Activated CD8-positive, alpha-beta memory T cell treated with anti-CD3 and anti-CD28 coated beads for 1 hour (primary cell): ENCODE results near the gene NOS1AP.

ENCODE experiments used
- DNase-seq, 2 donors: peaks; one replicate each; pipeline ENCODE4 v3.0.0-alpha.2; 2020; ENCODE audit warnings: low read depth in 1 of 2; ENCODE audit errors: extremely low read depth in 1 of 2

The NOS1AP gene

GRCh38 chr1:162360237-162360873 is 290.9 kb downstream of the NOS1AP start:
- DNase-seq: no peak

- DNase-seq: no peak
These were observed 291.4 kb downstream of the NOS1AP start for GRCh38 chr1:162360874-162361260.

DNA sequence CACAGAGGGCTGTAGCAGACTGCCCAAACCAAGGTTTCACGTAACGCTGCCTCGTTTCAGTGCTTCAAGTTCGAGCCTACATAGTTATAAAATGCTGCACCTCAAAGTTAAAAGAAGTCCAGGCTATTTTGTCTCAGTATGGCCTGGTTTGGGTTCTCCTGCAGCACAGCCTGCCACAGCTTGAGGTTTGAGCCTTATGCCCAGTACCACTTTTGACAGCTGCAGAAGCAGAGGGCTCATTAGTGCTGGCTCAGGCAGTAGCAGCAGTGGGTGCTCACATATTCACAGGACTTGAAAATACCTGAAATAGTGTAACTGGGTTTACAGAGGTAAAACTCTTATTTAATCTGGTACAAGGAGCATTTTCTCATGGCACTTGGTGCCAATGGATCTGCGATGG is 291.9 kb downstream of the NOS1AP start:
- DNase-seq: no peak

GRCh38 chr1:162363823-162364222 is 294.3 kb downstream of the NOS1AP start:
- DNase-seq: no peak

DNA sequence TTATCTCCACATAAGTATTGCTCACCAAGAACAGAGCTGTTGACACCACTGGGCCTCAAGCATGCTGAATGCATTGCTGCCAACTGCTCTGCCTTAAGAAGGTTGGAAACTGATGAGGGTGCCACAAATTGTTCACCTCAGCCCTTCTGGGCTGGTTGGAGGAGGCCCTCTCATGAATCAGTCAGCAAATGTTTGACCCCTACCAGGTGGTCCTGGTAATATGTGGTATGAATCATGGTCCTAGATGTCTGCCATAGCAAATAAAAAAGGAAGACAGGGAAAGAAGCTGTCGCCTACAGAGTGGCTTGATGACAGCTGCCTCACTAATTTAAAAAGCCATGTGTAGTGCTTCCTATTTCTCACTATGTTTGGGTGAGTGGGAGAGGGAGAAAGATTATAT is 295.0 kb downstream of the NOS1AP start:
- DNase-seq: no peak

- no peak for DNase-seq
These were observed 296.0 kb downstream of the NOS1AP start for GRCh38 chr1:162365284-162366020.

DNA sequence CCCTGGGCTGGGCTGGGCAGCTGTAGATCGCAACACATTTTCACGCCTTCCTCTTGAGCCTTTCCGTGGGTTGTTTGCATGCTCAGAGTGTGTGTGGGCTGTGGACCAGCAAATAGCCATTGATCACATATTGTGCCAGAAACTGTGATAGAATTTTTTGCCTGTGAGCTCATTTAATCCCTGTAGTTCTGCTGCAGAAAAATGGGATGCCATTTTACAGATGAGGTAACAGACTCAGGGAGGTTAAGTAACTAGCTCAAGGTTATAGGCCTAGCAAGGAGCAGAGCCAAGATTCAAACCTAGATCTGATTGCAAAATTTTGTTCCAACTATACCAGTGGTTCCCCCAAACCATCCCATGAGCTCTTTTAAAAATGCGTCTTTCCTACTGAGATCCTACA is 296.7 kb downstream of the NOS1AP start:
- DNase-seq: no peak

- no peak for DNase-seq
These were observed 297.2 kb downstream of the NOS1AP start for GRCh38 chr1:162366671-162367070.

GRCh38 chr1:162367073-162367472 is 297.6 kb downstream of the NOS1AP start:
- no peak for DNase-seq

- no peak for DNase-seq
These were observed 298.3 kb downstream of the NOS1AP start for GRCh38 chr1:162367772-162368171.

- DNase-seq: no peak
These were observed 299.0 kb downstream of the NOS1AP start for GRCh38 chr1:162368451-162368850.

DNA sequence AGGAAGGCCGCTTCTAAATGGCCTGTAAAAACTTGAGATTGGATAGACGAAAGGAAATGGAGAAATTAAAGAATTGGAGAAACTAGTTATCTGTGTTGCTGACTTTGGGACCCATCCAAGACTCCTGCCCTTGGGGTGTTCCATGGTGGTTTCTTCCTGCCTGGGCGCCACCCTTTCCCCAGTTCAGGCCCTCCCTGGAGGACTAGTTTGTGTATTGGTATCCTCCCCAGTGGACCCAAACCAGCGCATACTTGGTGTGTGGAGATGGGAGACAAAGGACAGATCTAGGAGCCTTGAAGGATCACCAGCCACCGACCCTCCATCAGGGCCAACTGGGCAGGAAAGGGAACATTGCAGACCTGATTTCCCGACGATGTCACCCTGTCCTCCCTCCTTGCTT is 300.1 kb downstream of the NOS1AP start:
- DNase-seq: no peak

DNA sequence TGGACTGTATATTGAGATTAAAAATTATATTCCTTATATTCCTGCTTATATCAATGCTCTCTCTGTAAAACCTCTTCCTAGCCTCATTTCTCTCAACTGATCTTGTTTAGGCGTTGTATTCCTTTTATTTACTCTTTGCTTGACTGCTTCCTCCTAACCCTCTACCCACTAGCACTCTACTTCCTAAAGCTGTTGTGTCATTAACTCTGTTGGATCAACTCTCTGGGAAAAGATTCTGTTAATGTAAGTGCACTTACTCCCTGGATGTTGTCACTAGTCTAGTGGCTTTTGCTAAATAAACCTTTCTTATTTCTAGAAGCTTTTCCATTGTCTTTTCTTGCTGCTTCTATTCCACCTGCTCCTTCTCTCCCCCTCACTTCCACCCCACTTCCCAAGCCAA is 300.7 kb downstream of the NOS1AP start:
- DNase-seq: no peak

GRCh38 chr1:162370721-162371120 is 301.2 kb downstream of the NOS1AP start:
- no peak for DNase-seq

GRCh38 chr1:162371611-162372010 is 302.1 kb downstream of the NOS1AP start:
- no peak for DNase-seq

- no peak for DNase-seq
These were observed 302.9 kb downstream of the NOS1AP start for GRCh38 chr1:162372159-162373071.

GRCh38 chr1:162373072-162373427 is 303.6 kb downstream of the NOS1AP start:
- no peak for DNase-seq

DNA sequence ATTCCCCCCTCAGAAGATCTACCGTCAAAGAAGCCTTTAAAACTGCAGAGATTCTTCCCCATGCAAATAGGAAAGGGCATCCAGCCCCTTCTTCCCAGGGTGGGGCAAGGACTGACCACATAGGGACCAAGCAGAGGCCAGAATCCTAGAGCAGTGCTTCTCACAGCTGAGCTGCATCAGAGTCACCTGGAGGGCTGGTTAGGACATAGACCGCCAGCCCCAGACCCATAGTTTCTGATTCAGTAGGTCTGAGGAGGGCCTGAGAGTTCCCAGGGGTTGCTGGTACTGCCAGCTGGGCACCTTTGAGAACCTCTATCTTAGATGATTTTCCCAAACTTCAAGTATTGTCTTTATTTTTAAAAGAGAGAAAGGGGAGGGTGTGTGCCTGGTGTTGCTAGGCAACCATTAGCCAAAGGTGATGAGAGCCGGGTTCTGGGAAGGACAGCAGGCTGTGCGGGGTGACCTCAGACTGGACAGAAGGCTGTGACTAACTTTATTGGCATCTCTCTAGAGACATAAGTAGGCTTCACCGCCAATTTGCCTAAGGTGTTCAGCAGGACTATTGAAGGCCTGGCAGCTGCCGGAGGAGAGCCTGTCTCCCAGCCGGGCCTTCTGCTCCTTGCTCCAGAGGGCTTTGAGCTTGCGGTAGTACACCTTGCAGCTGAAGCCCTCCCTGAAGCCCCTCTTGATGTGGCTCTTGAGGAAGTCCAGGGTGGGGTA is 304.2 kb downstream of the NOS1AP start:
- no peak for DNase-seq

DNA sequence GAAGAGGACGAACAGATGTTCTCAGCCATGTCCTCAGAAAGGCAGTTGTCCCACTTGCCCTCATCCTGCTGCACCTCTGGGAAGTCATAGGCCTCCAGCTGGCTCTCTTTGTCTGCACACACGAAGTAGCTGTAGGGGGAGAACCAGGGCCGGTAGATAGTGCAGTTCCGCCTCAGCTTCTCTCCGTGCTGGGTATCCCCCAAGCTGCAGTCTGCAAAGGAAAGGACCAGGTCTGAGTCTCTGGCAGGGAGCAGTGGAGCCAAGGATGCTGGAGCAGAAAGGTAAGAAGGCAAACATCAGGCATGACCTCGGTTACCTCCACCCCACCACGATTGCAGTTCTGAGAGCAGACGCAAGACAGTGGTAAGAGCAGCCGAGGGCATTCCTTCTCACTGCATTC is 304.9 kb downstream of the NOS1AP start:
- DNase-seq: no peak

DNA sequence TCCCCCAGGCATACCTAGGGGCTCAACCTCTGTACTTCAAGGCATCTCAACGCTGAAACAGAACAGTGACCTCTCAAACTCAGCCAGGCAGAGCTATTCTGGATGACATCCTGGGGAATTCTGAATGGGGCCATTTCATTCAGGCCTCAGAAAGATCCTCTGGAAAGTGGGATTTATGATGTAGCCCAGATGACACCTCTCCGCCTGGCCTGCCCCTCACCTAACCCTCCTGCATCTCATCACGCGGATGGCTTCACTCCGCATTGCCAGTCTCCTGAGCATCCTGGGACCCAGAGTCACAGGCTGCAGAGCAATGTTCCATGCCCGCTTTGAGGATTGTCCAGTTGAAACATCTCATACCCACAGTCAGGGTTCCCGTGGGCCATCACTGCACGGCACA is 306.0 kb downstream of the NOS1AP start:
- DNase-seq: no peak

GRCh38 chr1:162376691-162377090 is 307.2 kb downstream of the NOS1AP start, which contains the start of gene SPATA46:
TSS of gene SPATA46 (minus strand) at chr1:162376854. CDS start at chr1:162376790, 64 bp downstream.
- DNase-seq: no peak
